Measurements from ENCODE around the gene SERAC1.

Gene SERAC1

DNA sequence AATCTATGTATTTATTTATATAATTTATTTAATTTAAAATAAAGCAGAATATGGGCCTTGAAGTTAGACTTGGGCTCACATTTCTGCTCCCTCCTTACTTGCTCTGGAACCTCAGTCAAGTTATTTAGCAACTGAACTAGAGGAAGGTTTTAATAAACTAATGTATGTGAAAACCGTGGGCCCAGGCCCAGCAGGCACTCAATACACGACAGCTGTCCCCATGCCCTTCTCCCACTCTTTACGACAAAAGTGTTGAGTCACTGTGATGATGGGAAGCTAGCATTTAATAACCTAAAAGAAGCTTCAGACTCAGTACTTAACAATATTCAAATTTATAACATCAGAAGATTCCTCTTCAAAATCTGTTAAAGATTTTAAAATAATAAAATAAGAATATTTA is 46.7 kb downstream of the SERAC1 start:
- no peak overlapping the region for H3K4me2 ChIP-seq (ENCODE audit: low read length)
- TF ChIP-seq, protein P1, sequence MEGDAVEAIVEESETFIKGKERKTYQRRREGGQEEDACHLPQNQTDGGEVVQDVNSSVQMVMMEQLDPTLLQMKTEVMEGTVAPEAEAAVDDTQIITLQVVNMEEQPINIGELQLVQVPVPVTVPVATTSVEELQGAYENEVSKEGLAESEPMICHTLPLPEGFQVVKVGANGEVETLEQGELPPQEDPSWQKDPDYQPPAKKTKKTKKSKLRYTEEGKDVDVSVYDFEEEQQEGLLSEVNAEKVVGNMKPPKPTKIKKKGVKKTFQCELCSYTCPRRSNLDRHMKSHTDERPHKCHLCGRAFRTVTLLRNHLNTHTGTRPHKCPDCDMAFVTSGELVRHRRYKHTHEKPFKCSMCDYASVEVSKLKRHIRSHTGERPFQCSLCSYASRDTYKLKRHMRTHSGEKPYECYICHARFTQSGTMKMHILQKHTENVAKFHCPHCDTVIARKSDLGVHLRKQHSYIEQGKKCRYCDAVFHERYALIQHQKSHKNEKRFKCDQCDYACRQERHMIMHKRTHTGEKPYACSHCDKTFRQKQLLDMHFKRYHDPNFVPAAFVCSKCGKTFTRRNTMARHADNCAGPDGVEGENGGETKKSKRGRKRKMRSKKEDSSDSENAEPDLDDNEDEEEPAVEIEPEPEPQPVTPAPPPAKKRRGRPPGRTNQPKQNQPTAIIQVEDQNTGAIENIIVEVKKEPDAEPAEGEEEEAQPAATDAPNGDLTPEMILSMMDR (IDR thresholded peaks at IDR 0.05), result no peak

DNA sequence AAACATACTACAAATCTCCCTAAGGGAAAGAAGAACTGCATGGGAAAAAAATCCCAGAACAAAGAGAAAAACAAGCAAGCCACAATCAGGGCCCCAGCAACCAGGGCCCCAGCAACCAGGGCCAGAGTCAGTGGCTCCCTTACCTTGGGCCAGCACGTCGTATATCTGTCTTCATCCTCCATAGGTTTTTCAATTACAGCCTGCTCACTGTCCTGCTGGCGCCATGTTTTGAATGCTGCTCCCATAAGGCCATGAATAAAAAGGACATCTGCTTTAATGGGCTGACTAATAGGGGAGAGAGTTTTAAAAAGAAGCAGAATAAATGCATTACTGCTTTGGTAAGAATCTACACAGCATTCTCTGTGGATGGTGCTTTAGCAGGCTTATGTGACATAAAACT is 49.2 kb downstream of the SERAC1 start:
- Histone ChIP-seq H3K4me3 (ENCODE audit: low read depth, low read length) (no peak overlapping the region), H3K79me2 (no peaks in the 10 kb centered on the region), H3K27me3 (ENCODE audit: control insufficient read depth, insufficient read depth, low read length) (no peaks in the 10 kb centered on the region), H3K9ac (no peak overlapping the region), H3K27ac (no peak overlapping the region), H3K4me2 (ENCODE audit: low read length) (no peak overlapping the region), H2AFZ (no peak overlapping the region), H3K36me3 (ENCODE audit: control insufficient read depth, insufficient read depth, low read length) (no peaks in the 10 kb centered on the region), H3K9me3 (ENCODE audit: control insufficient read depth, low read length) (no peaks in the 10 kb centered on the region), H3K4me1 (no peaks in the 10 kb centered on the region)
- TF ChIP-seq, protein P1 (IDR thresholded peaks at IDR 0.05), result no peak

More for the DNA sequence above, 46.7 kb downstream of the SERAC1 start:
- Histone ChIP-seq H3K4me3 (ENCODE audit: low read depth, low read length) (no peak overlapping the region), H3K9ac (no peak overlapping the region), H3K36me3 (ENCODE audit: control insufficient read depth, insufficient read depth, low read length) (no peaks in the 10 kb centered on the region), H3K27ac (no peak overlapping the region), H3K79me2 (no peaks in the 10 kb centered on the region), H3K27me3 (ENCODE audit: control insufficient read depth, insufficient read depth, low read length) (no peaks in the 10 kb centered on the region), H3K9me3 (ENCODE audit: control insufficient read depth, low read length) (no peaks in the 10 kb centered on the region), H3K4me1 (no peaks in the 10 kb centered on the region), H2AFZ (no peak overlapping the region)

DNA sequence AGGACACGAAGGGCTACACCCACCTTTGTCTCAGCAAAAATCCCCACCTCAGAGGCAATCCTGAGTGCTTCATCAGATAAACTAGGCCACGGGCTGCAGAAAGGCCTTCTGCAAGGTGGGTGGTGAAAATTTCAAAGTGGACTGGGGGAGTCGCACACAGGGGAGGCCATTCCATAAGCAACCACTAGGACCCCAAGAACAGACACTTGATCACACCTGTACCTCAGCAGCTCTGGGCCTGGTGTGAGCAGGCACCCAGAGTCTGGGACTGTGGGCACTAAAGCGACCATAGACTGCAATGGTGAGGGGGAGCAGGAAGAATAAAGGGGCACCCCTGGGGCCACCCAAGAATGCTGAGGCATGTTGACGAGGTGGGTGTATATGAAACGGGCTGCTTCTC is 52.6 kb downstream of the SERAC1 start:
- no peak overlapping the region for H3K4me3 ChIP-seq (ENCODE audit: low read depth, low read length)
- H3K9me3 ChIP-seq (ENCODE audit: control insufficient read depth, low read length), result no peaks in the 10 kb centered on the region
- H3K9ac ChIP-seq, result no peak overlapping the region
- no peak overlapping the region for H3K4me2 ChIP-seq (ENCODE audit: low read length)
- no peaks in the 10 kb centered on the region for H3K79me2 ChIP-seq
- no peaks in the 10 kb centered on the region for H3K36me3 ChIP-seq (ENCODE audit: control insufficient read depth, insufficient read depth, low read length)
- TF ChIP-seq, protein P1 (IDR thresholded peaks at IDR 0.05), result no peak
- no peaks in the 10 kb centered on the region for H3K27me3 ChIP-seq (ENCODE audit: control insufficient read depth, insufficient read depth, low read length)
- no peak overlapping the region for H2AFZ ChIP-seq
- no peak overlapping the region for H3K27ac ChIP-seq
- no peaks in the 10 kb centered on the region for H3K4me1 ChIP-seq

DNA sequence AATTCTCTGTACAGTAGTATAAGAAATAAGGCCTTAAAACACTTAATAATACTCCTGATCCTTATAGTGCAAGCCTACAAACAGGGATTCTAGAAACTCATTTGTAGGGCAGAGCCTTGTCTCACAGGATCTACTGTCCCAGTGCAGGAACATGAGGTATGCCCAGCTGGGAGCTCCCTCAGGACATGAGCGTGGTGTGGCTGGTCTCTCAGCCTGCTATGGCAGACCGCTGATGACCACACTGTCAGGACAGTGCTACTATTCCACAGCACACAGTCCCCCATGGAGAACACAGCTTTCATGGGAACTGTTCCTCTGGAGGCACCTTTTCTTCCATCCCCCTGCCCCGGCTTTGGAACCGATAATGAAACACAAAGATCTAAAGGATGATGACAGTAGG is 53.0 kb downstream of the SERAC1 start:
- no peaks in the 10 kb centered on the region for H3K36me3 ChIP-seq (ENCODE audit: control insufficient read depth, insufficient read depth, low read length)
- TF ChIP-seq, protein P1 (IDR thresholded peaks at IDR 0.05), result no peak
- no peaks in the 10 kb centered on the region for H3K4me1 ChIP-seq
- H3K9ac ChIP-seq, result no peak overlapping the region
- no peak overlapping the region for H3K27ac ChIP-seq
- no peak overlapping the region for H3K4me2 ChIP-seq (ENCODE audit: low read length)
- H3K27me3 ChIP-seq (ENCODE audit: control insufficient read depth, insufficient read depth, low read length), result no peaks in the 10 kb centered on the region
- no peaks in the 10 kb centered on the region for H3K9me3 ChIP-seq (ENCODE audit: control insufficient read depth, low read length)
- no peak overlapping the region for H3K4me3 ChIP-seq (ENCODE audit: low read depth, low read length)
- no peak overlapping the region for H2AFZ ChIP-seq
- H3K79me2 ChIP-seq, result no peaks in the 10 kb centered on the region

DNA sequence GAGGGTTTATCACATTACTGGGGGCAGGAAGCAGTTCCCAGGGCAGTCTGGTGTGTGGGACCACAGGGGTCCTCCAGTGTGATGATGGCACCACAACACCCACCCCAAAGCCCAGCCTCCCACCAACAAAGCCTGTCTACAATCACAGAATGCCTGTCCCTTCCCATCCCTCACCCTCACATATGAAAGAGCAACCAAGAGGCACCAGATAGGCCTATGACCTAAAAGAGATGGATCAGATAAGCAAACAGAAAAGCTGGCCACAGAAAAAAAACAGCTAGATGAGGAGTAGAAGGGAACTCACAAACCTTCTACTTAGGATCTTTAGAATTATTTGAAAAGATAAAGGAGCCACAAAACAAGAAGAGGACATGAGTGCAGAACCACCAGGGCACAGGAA is 54.3 kb downstream of the SERAC1 start:
- Histone ChIP-seq H3K4me3 (ENCODE audit: low read depth, low read length) (no peak overlapping the region), H2AFZ (no peak overlapping the region), H3K4me1 (no peaks in the 10 kb centered on the region), H3K4me2 (ENCODE audit: low read length) (no peak overlapping the region), H3K36me3 (ENCODE audit: control insufficient read depth, insufficient read depth, low read length) (no peaks in the 10 kb centered on the region), H3K9ac (no peak overlapping the region), H3K79me2 (no peaks in the 10 kb centered on the region), H3K27me3 (ENCODE audit: control insufficient read depth, insufficient read depth, low read length) (no peaks in the 10 kb centered on the region), H3K9me3 (ENCODE audit: control insufficient read depth, low read length) (no peaks in the 10 kb centered on the region), H3K27ac (no peak overlapping the region)
- TF ChIP-seq, protein P1 (IDR thresholded peaks at IDR 0.05), result no peak
